Mucosa of descending colon (tissue), 3 donors: Measurements from ENCODE around the gene KIDINS220. TPM values are rescaled to one million over a fixed set of nuclear protein-coding genes. Genes with fewer than 3 reads are reported as not detected.
A peak's percentile ranks its signal among the peaks of the same experiment; 100 is the strongest.

Experiments used
- ATAC-seq: fragments of 200-7000 bp; cut with Tn5 transposase; one replicate; pipeline ENCODE4 v1.9.1; 2020; ENCODE audit warnings: mild to moderate bottlenecking, moderate library complexity
- DNase-seq, 3 donors: peaks; one replicate each; pipeline ENCODE4 v3.0.0-alpha.2; 2020
- H3K36me3 ChIP-seq: fragments of 200-600 bp; one replicate; pipeline ENCODE4 v1.8.0; 2021; ENCODE audit warnings: low read depth, mild to moderate bottlenecking
- H3K4me1 ChIP-seq: fragments of 200-600 bp; one replicate; pipeline ENCODE4 v1.8.0; 2021; ENCODE audit warnings: low read depth, mild to moderate bottlenecking
- H3K4me3 ChIP-seq: fragments of 200-600 bp; one replicate; pipeline ENCODE4 v1.8.0; 2021; ENCODE audit warnings: mild to moderate bottlenecking
- H3K9me3 ChIP-seq: fragments of 200-600 bp; one replicate; pipeline ENCODE4 v1.8.0; 2021; ENCODE audit warnings: mild to moderate bottlenecking
- CTCF ChIP-seq: fragments of 200-600 bp; IDR thresholded peaks from one replicate; pipeline ENCODE4 v1.8.0; 2022; ENCODE audit warnings: antibody characterized with exemption, mild to moderate bottlenecking
- intact Hi-C, 2 donors: fragments of 100-400 bp; cut with DNase I in 1 of 2; cut with micrococcal nuclease in 1 of 2; formaldehyde crosslinking; loops; one replicate each; pipeline versions ENCODE4 v1.11.0 to v1.11.1; 2022; cut with DNase I, micrococcal nuclease
- total RNA-seq, 3 donors: library from RNA; stranded (reverse); fragmentation: NEBNext Ultra II Directional in 2 of 3; extraction: Animal tissue kit (Norgen Biotek cat#: 25700) in 2 of 3; gene quantifications; one replicate each; pipeline versions ENCODE4 v1.2.1 to v1.2.4, GENCODE V29; 2021 to 2023
- donor health status: DM: no; HTN: no; CAD: no; lungs with moderate emphysema.
- donor health status: DM: no; HTN: no; CAD: no.
- donor health status: DM: no; HTN: yes; CAD: no.

The KIDINS220 gene
- total RNA-seq, 3 donors from 2014 or later, result 54.8 to 69.6 (median 55.9) TPM

GRCh38 chr2:8882094-8882493, 44.7 kb upstream of the KIDINS220 start:
- H3K4me3 ChIP-seq, result no peak overlapping the region
- H3K9me3 ChIP-seq, result peaks cover 4% of the 10 kb centered on the region
- H3K36me3 ChIP-seq, result no peaks in the 10 kb centered on the region
- peaks cover 4% of the 10 kb centered on the region for H3K4me1 ChIP-seq
- no peak for TF ChIP-seq CTCF
- intact Hi-C loops, result no loop called here
- ATAC-seq (peak; percentile 77), DNase-seq (peak in 2 of 3 donors; percentile 50 to 54)

GRCh38 chr2:8877894-8878293, 40.5 kb upstream of the KIDINS220 start:
- no peak for ATAC-seq
- no peaks in the 10 kb centered on the region for H3K36me3 ChIP-seq
- H3K9me3 ChIP-seq, result no peaks in the 10 kb centered on the region
- intact Hi-C loops, result no loop called here
- no peaks in the 10 kb centered on the region for H3K4me1 ChIP-seq
- H3K4me3 ChIP-seq, result no peak overlapping the region
- TF ChIP-seq CTCF, result no peak
- DNase-seq, result no peak

DNA sequence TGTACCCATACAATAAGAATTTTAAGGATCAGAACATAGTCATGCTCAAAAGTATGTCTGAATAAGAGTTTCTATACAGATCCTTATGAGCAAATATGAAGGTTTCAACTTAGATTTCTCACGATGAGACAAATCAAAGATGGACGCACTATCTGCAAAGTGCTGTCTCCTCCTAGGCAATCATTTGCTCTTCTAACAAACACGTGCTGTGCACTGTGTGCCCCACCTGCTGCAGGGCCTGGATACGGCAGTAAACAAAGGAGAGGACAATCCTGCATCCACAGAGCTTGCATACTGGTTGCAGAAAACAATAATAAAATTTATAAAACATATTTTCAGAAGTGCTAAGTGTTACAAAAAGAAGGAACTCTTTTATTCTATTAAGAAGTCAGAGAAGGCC, 39.9 kb upstream of the KIDINS220 start:
- H3K4me1 ChIP-seq, result no peaks in the 10 kb centered on the region
- no peak for TF ChIP-seq CTCF
- no peaks in the 10 kb centered on the region for H3K9me3 ChIP-seq
- no peaks in the 10 kb centered on the region for H3K36me3 ChIP-seq
- DNase-seq (no peak), ATAC-seq (no peak)
- intact Hi-C loops, result no loop called here
- no peak overlapping the region for H3K4me3 ChIP-seq

DNA sequence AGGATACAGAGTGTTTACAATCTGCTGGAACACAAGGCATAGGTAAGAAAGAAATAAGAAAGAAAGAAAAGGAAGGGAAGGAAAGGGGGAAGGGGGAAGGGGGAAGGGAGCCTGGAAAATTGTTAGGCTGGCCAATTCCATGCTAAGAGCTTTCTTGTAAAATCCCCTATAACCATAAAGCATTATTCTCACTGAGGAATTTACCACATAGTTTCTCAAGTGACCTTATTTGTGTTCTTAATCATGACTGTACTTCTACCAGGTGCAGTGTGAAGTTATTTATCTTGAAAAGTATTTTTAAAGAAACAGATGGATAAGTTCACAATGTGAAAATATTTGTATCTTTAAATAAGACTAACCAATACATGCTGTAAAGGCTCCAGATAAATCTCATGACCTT, 39.2 kb upstream of the KIDINS220 start:
- Histone ChIP-seq H3K4me1 (no peaks in the 10 kb centered on the region), H3K9me3 (no peaks in the 10 kb centered on the region), H3K36me3 (no peaks in the 10 kb centered on the region), H3K4me3 (no peak overlapping the region)
- TF ChIP-seq CTCF, result no peak
- DNase-seq (no peak), ATAC-seq (no peak)
- intact Hi-C loops, result no loop called here

DNA sequence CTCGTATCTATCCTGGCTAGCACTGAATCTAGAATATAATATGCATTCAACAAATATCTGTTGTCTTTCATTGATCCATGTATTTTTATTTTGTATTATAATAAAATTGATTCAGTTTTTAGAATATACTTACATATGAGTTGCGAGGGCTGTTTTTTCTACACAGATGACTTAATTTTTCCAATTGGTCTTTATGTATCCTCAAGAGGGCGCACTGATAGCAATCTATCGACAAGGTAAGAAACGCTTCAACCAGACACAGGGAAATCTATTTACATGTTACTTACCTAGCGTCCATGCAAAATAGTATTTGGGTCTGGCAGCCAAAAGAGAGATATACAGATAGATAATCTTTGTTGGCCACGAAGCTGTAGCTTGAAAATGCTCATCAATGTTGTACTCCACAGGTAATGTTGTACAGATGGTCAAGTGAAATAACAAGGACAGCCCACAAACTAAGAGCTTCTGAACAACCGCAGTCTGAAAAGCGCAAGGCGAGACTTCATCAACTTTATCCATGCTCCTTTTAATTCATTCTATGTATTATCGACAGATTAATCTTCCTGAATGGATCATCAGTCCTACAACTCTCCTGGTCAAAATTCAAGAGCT, 35.5 kb upstream of the KIDINS220 start:
- H3K4me1 ChIP-seq, result no peaks in the 10 kb centered on the region
- DNase-seq, result peak in 1 of 3 donors; percentile 34
- ATAC-seq, result peak; percentile 74
- intact Hi-C loops, result loop anchor here in 1 of 2 donors (5.0 kb wide), 1 partner anchor 264 kb away; no protein-coding TSS in a partner anchor
- no peaks in the 10 kb centered on the region for H3K9me3 ChIP-seq
- no peak overlapping the region for H3K4me3 ChIP-seq
- H3K36me3 ChIP-seq, result no peaks in the 10 kb centered on the region
- peak; percentile 28 for TF ChIP-seq CTCF
